Activated CD4-positive, alpha-beta T cell treated with anti-CD3 and anti-CD28 coated beads, Interleukin-2, amount 50 U/mL, for 48 hours (primary cell): ENCODE data around the gene TAF4B.

ENCODE experiments used
- DNase-seq, 2 experiments: peaks; one replicate each; pipeline ENCODE4 v3.0.0-alpha.2; 2020

The TAF4B gene

DNA sequence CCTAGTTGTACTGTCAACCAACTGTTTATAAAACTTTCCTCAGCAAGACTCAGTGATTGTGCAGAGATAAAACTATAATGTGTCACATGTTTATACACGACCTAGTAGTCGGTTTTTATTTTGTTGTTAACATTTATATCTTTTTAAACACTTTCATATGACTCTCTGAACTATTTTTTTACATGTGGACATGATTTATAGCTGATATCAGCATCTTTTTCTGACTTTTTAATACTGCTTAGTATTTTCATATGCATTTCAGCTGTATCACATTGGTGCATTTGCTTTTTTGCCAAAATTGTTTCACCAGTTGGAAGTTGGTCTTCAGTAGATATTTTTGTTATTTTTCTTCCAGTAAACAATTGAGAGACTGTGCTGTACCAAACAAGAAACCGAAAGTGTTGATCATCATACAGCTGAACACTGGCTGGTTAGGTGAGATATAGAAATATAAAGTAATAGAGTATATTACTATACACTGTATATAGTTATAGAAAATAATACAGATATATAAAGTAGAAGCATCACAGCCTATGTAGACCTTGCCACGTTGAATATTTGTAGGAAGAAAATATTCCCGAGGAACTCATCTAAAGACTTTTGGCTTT is 167.9 kb downstream of the TAF4B start:
- no peak for DNase-seq

DNA sequence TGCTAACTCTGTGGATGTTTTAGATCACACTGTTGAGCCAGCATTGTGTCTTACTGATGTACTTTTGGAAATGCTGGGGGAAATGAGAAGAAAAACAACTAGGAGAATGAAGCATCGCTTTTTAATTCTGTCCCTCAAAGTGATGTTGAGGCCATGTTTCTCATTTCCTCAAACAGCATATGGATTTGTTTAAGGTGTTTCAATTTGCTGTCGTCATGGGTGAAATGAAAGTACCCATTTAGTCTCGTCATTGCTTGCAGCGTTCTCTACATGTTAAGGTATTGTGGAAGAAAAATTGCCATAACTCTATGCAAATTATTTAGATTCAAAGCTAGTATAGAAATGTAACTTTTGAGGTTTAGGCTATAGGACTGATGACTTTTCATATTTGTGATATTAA is 170.8 kb downstream of the TAF4B start:
- DNase-seq: no peak

DNA sequence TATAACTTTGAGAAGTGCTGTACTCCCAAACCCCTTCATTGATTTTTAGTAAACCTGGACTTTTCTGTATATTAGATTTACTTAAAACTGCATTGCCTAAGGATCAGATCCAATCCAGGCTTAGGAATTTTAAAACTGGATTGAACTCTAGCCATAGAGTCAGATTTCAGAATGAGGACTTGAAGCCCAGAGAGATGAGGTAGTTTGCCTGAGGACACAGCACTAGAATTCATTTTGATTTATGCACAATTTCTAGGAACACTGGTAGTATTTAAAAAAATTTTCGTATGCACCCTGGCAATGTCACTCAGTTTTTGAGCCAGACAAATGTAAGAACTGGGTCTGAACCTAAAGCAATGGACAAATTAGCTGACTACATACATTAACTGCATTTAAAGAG is 177.2 kb downstream of the TAF4B start:
- no peak for DNase-seq

DNA sequence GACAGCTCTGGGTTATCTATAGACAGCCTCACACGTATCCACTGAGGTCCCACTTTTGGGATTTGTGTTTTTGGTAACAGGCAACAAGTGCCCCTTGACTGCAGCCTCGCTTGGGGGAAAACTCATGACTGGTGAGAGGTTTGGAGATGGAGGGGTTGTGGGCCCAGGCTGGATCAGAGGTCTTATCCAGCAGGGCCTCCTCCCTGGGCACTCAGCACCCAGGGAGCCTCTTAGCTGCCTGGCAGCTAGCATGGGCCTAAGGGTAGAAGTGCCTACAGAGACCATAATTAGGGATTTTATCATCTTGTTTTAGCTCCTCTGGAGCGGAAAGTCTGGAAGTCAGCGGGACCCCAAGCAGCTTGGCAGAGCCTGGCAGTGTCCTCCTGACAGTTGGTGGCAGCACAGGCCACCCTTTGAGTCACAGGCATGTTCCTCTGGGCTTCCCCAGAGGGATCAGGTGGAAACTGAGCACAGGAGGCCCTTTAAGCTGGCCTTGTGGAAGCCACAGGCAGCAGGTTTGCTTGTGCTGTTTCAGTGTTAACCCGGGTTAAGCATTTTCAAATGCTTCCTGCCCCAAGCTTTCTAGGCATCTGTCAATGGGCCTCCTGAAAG is 179.1 kb downstream of the TAF4B start:
- DNase-seq: peak in 1 of 2 experiments; percentile 8

DNA sequence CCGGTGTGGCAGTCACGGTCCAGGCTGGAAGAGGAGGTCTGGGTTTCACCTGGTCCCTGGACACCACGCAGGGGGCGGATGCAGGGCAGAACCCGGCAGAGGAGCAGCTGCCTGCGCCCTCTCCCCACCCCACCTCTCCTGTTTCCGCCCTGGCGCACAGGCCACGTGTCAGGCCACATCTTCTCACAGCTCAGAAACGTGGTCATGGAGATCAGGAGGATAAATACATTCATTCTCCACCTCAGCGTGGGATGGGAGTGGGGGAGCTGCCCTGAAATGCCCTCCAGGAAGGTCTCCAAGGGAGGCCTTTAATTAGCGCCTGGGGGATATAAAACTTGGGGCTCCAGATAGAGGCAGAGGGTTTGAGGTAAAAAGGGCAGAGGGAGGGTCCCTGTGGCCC is 180.1 kb downstream of the TAF4B start:
- DNase-seq: no peak

DNA sequence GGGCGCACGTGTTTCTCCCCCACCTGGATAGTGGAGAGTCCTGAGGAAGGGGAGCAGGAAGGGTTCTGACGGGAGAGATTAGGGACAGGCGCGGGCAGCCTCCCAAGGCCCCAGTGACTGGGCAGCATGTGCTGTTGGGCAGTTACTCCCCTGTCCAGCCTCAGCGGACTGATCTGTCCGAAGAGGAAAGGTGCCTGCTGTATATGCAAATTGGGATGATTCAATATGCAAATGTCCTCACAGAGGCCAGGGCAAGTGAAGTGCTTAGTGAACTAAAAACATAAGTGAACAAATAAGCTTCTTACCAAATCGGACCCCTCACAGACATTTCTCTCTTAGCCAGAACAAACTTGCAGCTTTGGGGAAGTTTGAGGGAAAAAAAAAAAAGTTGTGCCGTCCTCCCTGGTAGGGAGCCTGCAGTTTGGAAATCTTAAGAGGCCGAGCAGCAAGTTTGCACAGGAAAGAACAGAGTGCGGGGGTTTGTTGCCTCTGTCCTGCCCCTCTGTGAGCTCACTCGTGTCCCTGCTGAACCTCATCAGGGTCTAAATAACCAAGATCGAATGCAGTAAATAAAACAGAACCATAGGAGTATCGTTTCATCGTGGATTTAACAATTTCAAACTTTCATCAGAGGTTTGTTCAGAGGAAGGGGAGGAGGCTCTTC is 180.7 kb downstream of the TAF4B start:
- DNase-seq: no peak

DNA sequence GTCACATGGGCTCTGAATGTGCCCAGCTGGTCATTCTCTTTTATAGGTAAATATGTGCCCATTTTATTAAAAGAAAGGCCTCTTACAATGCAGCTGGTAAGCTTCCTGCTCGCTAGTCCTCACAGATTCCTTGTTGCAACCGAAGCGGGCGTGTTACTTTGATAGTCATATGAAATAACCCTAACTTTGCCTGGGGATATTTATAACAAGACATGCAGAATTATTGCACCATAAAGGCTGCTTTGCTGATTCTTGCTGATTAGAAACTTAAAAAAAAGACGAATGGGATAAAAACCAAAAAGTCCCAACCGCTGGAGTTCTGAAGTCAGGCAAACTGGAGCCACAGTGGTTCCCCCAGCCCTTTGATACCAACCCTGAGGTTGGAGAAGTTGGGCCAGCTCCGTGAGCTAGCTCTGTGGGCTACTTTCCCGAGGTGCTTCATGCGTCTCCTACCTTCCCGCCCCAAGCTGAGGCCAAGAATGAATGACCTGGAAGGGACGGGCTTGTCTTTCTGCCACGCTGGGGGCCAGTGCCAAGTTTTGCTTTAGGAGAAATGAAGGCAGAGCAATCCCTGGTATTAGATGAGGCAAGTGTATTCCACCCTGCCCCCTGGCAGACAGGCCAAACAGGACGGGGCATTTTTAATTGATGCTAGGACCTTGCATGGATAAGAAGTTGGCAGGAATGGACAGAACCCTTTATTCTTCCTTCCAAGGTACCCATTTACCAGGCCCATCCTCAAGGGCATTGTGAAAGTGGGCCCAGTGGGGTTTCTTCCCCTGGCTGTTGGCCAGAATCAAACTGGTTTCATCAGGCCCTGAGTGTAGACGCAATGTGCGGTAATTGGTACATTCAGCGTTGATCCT is 181.7 kb downstream of the TAF4B start:
- no peak for DNase-seq

DNA sequence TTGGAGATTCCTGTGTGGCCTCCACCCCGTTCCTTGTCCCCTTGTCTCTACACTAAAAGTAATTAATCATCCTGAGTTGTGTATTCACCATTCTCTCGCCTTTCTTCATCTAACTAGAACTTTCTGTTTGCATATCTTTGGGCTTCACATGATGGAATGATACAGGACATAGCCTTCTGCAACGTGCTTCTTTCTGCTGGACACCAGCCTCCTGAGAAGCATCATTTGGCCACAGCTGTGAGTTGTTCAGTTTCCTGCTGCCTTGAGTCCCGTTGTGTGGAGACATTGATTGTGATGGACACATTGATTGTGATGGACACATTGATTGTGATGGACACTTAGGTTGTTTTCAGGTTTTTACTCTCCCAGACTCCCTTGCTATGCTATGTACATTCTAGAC is 182.8 kb downstream of the TAF4B start:
- DNase-seq: no peak

DNA sequence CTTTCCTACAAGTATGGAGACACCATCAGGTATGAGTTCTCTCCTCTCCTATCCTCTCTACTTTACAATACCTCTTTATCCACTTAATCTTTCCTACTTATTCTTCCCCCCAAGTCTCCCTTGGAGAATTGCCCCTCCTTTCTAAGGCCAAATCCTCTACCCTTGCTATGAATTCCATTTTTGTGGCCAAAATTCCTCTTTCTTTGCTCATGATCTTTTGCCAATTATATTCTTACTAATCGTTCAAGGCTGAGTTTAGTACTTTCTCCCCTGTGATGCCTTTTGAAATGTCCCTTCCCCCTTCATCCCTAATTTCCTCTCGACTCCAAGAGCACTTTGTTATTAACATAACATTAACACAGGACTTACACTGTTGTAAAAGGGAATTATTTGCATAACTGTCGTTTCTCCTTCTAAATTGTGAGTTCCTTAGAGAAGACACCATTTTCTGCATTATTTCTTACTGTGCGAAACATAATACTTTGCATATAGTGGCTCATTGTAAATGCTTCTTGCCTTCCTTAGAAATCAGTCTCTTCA is 188.7 kb downstream of the TAF4B start:
- DNase-seq: no peak

DNA sequence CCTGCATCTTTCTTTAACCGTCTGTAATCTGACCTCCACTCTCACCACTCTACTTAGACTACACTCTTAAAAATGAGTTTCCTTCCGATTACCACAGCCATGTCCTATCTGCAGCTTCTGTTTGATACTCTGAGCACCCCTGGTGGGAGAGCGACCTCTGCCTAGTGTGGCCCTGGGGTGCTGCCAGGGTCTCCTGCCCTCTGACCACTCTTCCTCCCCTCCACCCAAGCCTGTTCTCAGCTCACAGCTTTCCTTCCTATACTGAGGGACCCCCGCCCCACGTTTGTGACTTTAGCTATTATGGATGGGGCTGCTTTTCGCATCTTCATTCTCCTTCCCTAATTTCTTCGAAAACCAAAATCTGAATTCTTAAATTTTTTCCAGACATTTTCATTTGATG is 189.4 kb downstream of the TAF4B start:
- no peak for DNase-seq

DNA sequence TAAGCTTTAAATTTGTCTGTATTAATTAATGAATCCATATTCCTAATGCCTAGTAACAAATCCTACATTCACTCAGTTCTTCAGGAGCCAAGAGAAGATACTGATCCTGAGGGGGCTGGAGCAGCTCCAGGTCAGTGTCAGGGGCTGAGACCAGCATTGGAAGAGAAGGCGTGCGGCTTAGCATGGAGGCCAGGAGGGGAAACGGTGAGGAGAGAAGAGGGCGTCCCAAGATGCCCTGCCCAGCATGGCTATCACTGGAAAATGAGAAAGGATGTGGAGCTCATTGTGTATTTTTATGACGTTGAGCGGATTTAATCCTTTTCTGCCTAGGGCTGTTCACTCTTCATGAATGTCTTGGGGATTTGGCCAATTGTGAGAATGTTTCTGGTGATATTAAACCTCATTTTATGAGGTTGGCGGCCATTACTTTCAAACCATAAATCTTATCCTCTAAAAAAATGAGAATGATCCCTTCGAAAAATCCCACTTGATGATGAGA is 190.5 kb downstream of the TAF4B start:
- DNase-seq: no peak

DNA sequence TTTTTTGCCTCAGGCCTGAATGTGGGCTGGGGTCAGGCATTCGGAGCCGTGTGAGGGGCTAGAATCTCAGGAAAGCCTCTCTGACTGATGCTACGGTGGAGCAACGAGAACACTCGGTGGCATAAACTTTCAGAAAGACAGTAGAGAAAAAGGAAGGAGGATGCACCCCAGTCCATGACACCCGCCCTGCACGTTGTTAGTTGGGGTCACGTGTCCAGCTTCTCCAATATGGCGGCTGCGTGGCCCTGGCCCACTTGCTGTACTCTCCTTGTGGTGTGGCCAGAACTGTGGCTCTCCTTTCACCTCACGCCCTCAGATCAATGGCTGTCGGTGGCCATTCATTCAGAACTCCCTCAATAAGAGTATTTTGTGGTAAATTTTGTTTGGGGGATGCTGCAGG is 190.9 kb downstream of the TAF4B start:
- DNase-seq: no peak

DNA sequence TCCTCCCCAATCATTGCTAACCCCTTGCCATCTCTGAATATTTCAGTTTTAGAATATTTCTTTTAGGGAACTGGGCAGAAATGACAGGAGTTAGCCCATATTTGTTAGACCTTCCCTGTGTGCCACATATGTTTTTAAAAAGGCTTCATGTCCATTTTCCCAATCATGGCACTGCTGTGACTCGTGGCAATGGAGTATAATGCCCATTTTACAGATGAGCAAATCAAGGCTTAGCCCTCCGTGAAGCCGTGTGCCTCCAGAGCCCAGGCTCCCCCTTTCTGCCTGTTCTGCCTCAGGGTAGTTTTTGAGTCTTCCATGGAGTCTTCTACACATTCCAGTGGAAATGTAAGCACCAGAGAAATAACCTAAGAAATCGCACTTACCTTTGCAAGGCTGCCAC is 192.0 kb downstream of the TAF4B start:
- DNase-seq: no peak

DNA sequence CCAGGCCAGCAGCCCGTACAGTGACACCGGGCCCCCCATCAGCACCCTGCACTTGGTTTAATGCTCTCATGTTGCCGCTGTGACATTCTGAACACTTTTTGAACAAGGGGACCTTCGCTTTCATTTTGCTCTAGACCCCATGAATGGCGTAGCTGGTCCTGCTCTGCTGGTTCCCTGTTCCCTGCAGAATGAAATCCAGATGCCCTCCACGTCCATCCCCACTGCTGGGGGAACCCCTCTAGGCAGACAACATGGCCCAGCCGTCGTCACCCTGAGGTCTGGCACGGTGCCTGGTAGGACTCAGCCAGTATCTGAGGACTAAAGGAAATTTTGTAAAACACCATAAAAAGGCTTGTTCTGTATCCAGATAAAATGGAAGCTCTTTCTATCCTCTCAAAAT is 193.5 kb downstream of the TAF4B start:
- DNase-seq: no peak

DNA sequence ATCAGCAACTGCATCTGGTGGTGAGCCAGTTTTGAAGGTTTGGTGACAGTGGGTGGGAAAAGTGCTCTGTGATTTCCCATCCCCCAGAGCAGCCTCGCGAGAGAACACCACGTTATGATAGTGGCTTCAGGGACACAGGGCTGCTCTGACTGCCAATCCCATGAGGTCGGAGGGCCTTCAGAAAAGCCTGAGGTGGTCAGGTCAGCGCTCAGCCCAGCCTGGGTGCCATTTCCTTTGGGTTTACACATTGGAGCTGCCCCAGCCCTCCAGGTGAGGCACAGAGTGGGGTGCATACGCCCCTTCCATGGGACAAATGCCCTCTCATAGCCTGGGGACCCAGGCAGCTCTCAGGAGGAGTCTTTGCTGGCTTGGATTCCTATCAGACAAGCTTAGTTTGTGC is 195.3 kb downstream of the TAF4B start:
- no peak for DNase-seq

DNA sequence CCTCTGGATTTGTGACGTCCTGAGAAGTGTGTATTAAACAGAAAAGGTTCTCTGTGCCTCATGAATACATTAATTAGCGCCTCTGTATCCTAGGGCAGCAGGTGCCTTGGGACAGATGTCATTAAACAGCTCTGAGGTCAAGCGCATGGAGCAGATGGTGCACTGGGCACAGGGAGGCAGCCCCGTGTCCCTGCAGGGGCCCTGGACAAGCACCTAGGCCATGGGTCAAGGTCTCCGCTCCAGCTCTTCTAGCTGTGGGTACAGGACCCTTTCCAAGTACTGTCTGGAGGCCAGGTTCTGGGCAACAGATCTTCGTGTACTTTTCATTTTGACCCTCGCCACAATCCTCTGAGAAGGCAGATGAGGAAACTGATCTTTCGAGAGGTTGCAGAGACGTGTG is 195.7 kb downstream of the TAF4B start:
- no peak for DNase-seq

DNA sequence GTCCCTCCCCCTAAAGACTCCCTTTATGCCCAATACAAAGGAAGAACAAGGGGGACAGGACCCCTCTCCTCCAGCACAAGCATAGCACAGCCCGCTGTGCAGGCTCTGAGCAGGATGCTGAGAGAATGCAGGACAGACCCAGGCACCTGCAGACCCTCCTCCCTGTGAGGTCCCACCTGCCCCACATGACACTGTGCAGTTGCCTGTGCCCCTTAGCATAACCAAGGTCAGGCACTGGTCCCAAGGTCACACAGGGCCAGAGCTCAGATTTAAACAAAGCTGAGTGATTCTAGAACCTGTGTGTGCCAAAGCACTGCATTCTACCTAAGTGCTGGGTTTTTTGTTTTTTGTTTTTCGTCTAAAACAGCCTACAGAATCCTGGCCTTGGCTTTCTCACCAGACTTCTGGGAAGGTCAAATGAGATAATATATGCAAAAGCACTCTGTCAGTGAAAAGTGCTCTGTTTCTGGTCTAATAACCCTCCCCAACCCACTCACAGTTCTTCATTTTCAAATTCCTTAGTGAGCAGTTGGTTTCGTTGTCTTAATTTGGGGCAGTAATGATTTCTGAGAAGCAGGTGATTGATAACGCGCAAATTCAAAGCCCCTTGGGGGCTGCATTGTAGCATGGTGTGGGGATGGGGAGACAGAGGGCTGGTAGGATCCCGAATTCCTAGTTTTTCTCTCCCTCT is 196.4 kb downstream of the TAF4B start:
- no peak for DNase-seq

DNA sequence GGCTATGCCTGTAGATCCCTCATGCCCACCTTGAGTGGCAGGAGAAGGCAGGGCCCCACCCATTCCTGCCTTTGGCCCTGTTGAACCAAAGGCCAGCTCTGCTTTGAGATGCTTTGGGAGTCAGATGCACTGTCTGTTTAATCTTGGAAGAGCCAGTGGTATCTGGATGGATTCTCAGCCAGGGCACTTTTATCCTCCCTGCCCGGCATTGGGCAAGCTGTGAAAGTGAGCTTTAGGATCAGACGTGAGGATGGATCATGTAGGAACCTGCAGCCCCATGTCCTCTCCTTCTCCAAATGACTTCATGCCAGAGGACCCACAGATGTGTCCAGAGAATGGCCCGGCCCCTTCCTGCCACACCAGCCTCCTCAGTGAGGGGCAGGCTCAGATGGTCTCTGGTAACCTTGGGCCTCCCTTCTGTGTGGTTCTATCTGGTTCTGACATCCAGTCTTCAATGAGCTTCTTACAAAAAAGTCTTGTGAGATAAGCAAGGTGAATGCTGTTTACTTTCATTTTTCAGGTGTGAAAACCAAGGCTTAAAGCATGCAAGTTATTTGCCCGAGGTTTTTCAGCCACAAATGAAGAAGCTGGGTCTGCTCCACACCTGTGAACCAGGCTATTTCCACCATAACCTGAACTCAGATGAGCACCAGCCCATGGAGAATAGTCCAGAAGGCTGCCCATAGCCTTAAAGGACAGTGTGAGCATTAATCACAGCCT is 198.3 kb downstream of the TAF4B start:
- DNase-seq: no peak

DNA sequence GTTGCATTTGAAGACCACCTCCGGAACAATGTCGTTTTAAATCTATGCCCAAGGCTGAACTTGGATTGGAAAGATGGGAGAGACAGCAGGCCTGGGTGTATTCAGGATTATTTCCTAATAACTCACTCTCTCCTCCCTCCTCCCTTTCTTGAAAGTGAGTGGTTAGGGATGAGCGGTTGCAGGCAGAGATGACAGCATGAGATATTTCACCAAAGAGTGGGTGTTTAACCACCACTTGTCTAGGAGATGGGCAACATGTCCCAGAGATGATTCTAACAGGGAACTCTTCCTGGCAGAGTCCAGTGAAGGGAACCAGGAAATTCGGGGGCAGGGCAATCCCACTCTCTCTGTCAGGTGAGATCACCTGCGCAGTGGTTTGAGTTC is 198.9 kb downstream of the TAF4B start:
- DNase-seq: no peak

DNA sequence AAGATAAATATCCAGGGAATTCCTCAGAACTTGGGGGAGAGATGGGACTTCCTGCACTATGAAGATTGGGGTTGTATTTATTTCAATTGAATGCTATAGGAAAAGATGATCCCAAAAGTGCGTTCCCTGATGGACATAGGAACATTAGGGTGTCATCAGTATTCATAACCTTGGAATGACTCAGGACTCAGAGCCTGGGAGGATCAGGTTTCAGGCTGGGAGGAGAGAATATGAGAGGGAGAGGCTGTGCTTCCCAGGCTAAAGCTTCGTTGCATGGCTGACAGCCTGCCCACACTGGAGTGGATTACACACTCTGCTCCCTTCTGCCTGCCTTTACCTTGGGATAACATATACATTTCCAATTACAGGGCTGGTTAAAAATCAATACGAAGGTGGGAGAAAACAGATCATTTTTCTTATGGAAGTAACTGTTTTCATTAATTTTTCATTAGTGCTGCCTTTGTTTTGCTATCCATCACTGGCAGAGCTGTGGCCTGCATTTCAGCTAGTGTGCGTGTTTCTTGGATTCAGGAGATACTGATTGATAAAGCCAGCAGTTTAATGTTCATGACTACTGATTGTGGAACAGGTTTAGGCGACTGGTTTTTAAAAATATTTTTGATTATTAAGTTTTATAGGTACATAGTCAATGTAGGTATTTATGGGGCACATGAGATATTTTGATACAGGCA is 203.4 kb downstream of the TAF4B start:
- DNase-seq: no peak
